Measurements from ENCODE around the gene ATP1A1. TPM values are rescaled to one million over a fixed set of nuclear protein-coding genes. Genes with fewer than 3 reads are reported as not detected.

The ATP1A1 gene
- total and polyA plus RNA-seq, 2 donors (not counting 3 experiments of a cell fraction or from before 2014, with no cell fraction given): 263 to 325 TPM

DNA sequence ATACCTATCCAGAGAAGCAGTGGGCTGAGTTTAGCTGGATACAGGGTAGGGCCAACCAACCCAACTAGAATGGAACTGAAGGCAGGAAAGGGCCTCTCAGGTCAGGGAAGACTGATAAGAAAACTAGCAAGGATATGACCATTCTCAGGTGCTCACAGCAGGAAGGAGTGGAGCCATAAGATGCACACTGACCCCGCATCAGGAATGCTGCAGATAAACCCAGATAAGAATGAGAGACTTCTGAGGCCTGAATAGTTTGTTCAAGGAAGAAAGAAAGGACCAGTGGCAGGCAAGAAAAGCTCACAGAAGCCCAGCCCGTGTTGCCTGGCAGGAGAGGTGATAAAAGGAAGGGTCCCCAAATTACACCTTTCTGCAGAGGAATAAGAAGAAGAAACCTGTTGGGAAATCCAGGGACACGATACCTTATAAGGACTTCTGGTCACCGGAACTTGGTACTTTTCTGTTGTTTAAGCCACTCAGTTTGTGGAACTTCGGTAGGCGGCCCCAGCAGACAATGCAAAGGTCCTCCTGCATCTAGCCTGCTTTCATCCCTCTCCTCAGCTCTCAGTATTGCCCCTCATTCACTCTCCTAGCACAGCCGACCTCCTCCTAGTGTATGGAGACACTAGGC is 58.9 kb downstream of the ATP1A1 start:
- Histone ChIP-seq H3K4me1 (ENCODE audit: control insufficient read depth, extremely low read depth, insufficient read depth, low read length) (no peaks in the 10 kb centered on the region), H2AFZ (ENCODE audit: low read depth, low read length) (no peak overlapping the region), H3K36me3 (ENCODE audit: control insufficient read depth in 2 of 2, extremely low read depth in 1 of 2, insufficient read depth in 2 of 2, low read length in 2 of 2) (no peaks in the 10 kb centered on the region), H3K27me3 (ENCODE audit: control insufficient read depth in 2 of 2, insufficient read depth in 2 of 2, low read length in 2 of 2) (no peaks in the 10 kb centered on the region), H3K9ac (replicated peaks; ENCODE audit: extremely low read depth, insufficient read depth, low read length) (no peak overlapping the region), H3K4me3 (replicated peaks in 1 of 3; ENCODE audit: insufficient read depth in 1 of 3, low read depth in 1 of 3, low read length in 3 of 3) (no peak overlapping the region), H3K79me2 (ENCODE audit: control insufficient read depth, insufficient read depth, low read length) (no peaks in the 10 kb centered on the region), H3K4me2 (ENCODE audit: insufficient read depth, low read length) (no peak overlapping the region), H3K27ac (ENCODE audit: insufficient read depth, low read depth, low read length) (no peak overlapping the region), H4K20me1 (replicated peaks; ENCODE audit: control insufficient read depth, extremely low read depth, insufficient read depth, low read length) (no peaks in the 10 kb centered on the region), H3K9me3 (replicated peaks; ENCODE audit: control insufficient read depth, insufficient read depth, low read length) (no peaks in the 10 kb centered on the region), H3K9me1 (replicated peaks; ENCODE audit: control insufficient read depth, extremely low read depth, insufficient read depth, low read length) (no peaks in the 10 kb centered on the region)
- FAIRE-seq (no peak), DNase-seq (ENCODE audit: low read depth, low spot score) (no peak)
- TF ChIP-seq GATA2 (IDR thresholded peaks at IDR 0.05; ENCODE audit: insufficient read depth, insufficient read length, low read depth, low read length) (no peak), JUN (IDR thresholded peaks at IDR 0.05; ENCODE audit: borderline replicate concordance, insufficient read depth, insufficient read length, low read depth) (no peak), POLR2AphosphoS5 (IDR thresholded peaks at IDR 0.05; ENCODE audit: insufficient read depth, low read depth, low read length) (no peak), POLR2A (IDR thresholded peaks at IDR 0.05; ENCODE audit: low read depth, low read length) (no peak), MYC (IDR thresholded peaks at IDR 0.05; ENCODE audit: low read depth, low read length) (no peak), FOS (IDR thresholded peaks at IDR 0.05; ENCODE audit: borderline replicate concordance, insufficient read depth, low read length) (no peak), EZH2 (IDR thresholded peaks at IDR 0.05; ENCODE audit: borderline replicate concordance, low read depth, low read length, severe bottlenecking) (no peak)
- TF ChIP-seq, protein P1, sequence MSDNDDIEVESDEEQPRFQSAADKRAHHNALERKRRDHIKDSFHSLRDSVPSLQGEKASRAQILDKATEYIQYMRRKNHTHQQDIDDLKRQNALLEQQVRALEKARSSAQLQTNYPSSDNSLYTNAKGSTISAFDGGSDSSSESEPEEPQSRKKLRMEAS (IDR thresholded peaks at IDR 0.05; ENCODE audit: insufficient read depth, insufficient read length): no peak
- TF ChIP-seq, protein P2, sequence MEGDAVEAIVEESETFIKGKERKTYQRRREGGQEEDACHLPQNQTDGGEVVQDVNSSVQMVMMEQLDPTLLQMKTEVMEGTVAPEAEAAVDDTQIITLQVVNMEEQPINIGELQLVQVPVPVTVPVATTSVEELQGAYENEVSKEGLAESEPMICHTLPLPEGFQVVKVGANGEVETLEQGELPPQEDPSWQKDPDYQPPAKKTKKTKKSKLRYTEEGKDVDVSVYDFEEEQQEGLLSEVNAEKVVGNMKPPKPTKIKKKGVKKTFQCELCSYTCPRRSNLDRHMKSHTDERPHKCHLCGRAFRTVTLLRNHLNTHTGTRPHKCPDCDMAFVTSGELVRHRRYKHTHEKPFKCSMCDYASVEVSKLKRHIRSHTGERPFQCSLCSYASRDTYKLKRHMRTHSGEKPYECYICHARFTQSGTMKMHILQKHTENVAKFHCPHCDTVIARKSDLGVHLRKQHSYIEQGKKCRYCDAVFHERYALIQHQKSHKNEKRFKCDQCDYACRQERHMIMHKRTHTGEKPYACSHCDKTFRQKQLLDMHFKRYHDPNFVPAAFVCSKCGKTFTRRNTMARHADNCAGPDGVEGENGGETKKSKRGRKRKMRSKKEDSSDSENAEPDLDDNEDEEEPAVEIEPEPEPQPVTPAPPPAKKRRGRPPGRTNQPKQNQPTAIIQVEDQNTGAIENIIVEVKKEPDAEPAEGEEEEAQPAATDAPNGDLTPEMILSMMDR (IDR thresholded peaks at IDR 0.05; ENCODE audit: extremely low read depth in 1 of 2, insufficient read depth in 1 of 2, low read depth in 1 of 2, low read length in 2 of 2): no peak
- POLR2A ChIA-PET: no interaction called here
- CTCF ChIA-PET: no interaction called here
- intact Hi-C loops (cut with micrococcal nuclease): no loop called here
- dilution Hi-C loops (cut with MboI; ENCODE audit: extremely low pct_ligation_motif_present, low sequenced_read_pairs): no loop called here
- BruUV-seq (replicated peaks): no TSS peak
